K562 (cell line): ENCODE data around the gene KDM5D. TPM values are rescaled to one million over a fixed set of nuclear protein-coding genes. Genes with fewer than 3 reads are reported as not detected.

ENCODE experiments used
- ATAC-seq: fragments of 200-7000 bp; cut with Tn5 transposase; 3 replicates; pipeline ENCODE4 v1.9.1; 2020; ENCODE audit warnings: moderate library complexity
- BruUV-seq: library from RNA; stranded (reverse); fragments of 400-500 nt; replicated peaks from 2 replicates; lab custom pipeline; 2021; lab: Mats Ljungman, UMichigan
- CTCF ChIA-PET: fragments of 300-600 bp; formaldehyde crosslinking; extraction: SDS; loops from one replicate; lab custom pipeline; 2021; ENCODE audit warnings: low intra/inter-chr PET ratio; lab: Yijun Ruan, JAX
- POLR2A ChIA-PET: fragments of 300-600, 350-650 bp; sonication (Branson Sonifier 250); formaldehyde crosslinking; extraction: SDS; loops from one replicate; lab custom pipeline; 2021; ENCODE audit warnings: antibody characterized with exemption, inconsistent platforms; lab: Yijun Ruan, JAX
- DNase-seq, 4 experiments: peaks; one replicate each; pipeline versions ENCODE4 v3.0.0 to v3.0.0-alpha.2; 2011 to 2018; ENCODE audit warnings: low spot score in 3 of 4, mixed read lengths in 3 of 4; ENCODE audit errors: extremely low read depth in 1 of 4
- FAIRE-seq: peaks from 2 replicates; lab custom pipeline; 2011; peaks lifted over from hg19 to GRCh38; lab: Jason Lieb, UNC
- H2AFZ ChIP-seq: 2 replicates; pipeline ENCODE4 v1.6.0; 2011; ENCODE audit warnings: low read depth, low read length, control low read depth, inconsistent platforms
- H3K27ac ChIP-seq: fragments of 200-600 bp; 3 replicates; pipeline ENCODE4 v1.8.0; 2011; ENCODE audit warnings: low read depth, mild to moderate bottlenecking, control low read depth, inconsistent platforms, low read length, moderate library complexity, mixed read lengths; ENCODE audit errors: extremely low read depth
- H3K27me3 ChIP-seq, 2 experiments: fragments of 300-600 bp in 1 of 2; 2 replicates in 1 of 2; 3 replicates in 1 of 2; pipeline versions ENCODE4 v1.6.0 to v1.8.0; 2011; ENCODE audit warnings: inconsistent platforms in 2 of 2, low read length in 2 of 2, mild to moderate bottlenecking in 1 of 2, mixed read lengths in 1 of 2, moderate library complexity in 1 of 2; ENCODE audit not compliant: control insufficient read depth in 2 of 2, insufficient read depth in 2 of 2
- H3K36me3 ChIP-seq: fragments of 300-600 bp; 3 replicates; pipeline ENCODE4 v1.8.0; 2011; ENCODE audit warnings: mild to moderate bottlenecking, low read length, inconsistent platforms; ENCODE audit not compliant: control insufficient read depth, insufficient read depth
- H3K4me1 ChIP-seq, 2 experiments: fragments of 200-600 bp in 1 of 2; replicated peaks in 1 of 2; 2 replicates in 1 of 2; 3 replicates in 1 of 2; pipeline versions ENCODE4 v1.5.1 to v1.8.0; 2011; ENCODE audit warnings: inconsistent platforms in 2 of 2, low read length in 2 of 2, mild to moderate bottlenecking in 1 of 2, mixed read lengths in 1 of 2, moderate library complexity in 1 of 2; ENCODE audit not compliant: control insufficient read depth in 2 of 2, insufficient read depth in 2 of 2
- H3K4me2 ChIP-seq: 2 replicates; pipeline ENCODE4 v1.6.1; 2011; ENCODE audit warnings: low read length, control low read depth, inconsistent platforms, mixed read lengths; ENCODE audit not compliant: insufficient read depth
- H3K4me3 ChIP-seq: fragments of 200-600 bp; sonication (generic), shearing (Covaris generic); 2 replicates; pipeline ENCODE4 v1.5.1; 2016; ENCODE audit warnings: control low read depth, inconsistent platforms
- H3K79me2 ChIP-seq: fragments of 200-600 bp; 3 replicates; pipeline ENCODE4 v1.8.0; 2011; ENCODE audit warnings: low read length, inconsistent platforms; ENCODE audit not compliant: control insufficient read depth, insufficient read depth
- H3K9ac ChIP-seq, 2 experiments: 2 replicates each; pipeline versions ENCODE4 v1.6.0 to v1.6.1; 2011; ENCODE audit warnings: low read depth in 2 of 2, low read length in 2 of 2, control low read depth in 1 of 2, inconsistent platforms in 1 of 2, mild to moderate bottlenecking in 1 of 2, mixed read lengths in 1 of 2; ENCODE audit not compliant: insufficient read depth in 1 of 2
- H3K9me1 ChIP-seq: one replicate; pipeline ENCODE4 v1.6.0; 2011; ENCODE audit warnings: inconsistent platforms, mild to moderate bottlenecking, low read length, moderate library complexity; ENCODE audit not compliant: control insufficient read depth, insufficient read depth
- H3K9me3 ChIP-seq: replicated peaks from 2 replicates; pipeline ENCODE4 v1.5.1; 2011; ENCODE audit warnings: low read depth, low read length, inconsistent platforms; ENCODE audit not compliant: control insufficient read depth, insufficient read depth
- H4K20me1 ChIP-seq: replicated peaks from 2 replicates; pipeline ENCODE4 v1.6.1; 2011; ENCODE audit warnings: low read length, inconsistent platforms, mixed read lengths; ENCODE audit not compliant: control insufficient read depth, insufficient read depth
- ARID1B ChIP-seq: fragments of 450-650 bp; IDR thresholded peaks from 2 replicates; pipeline ENCODE4 v1.6.1; 2016; ENCODE audit warnings: antibody characterized with exemption, mild to moderate bottlenecking, inconsistent platforms
- DDX20 ChIP-seq: fragments of 450-650 bp; IDR thresholded peaks from 2 replicates; pipeline ENCODE4 v1.6.1; 2016; ENCODE audit warnings: missing genetic modification characterization, low read depth, mild to moderate bottlenecking, missing compliant biosample characterization, moderate library complexity
- HNRNPUL1 ChIP-seq: fragments of 200-400 bp; formaldehyde crosslinking; IDR thresholded peaks from 2 replicates; pipeline ENCODE4 v1.6.1; 2017; ENCODE audit warnings: low read length
- MIER1 ChIP-seq: fragments of 450-650 bp; IDR thresholded peaks from 2 replicates; pipeline ENCODE4 v1.6.1; 2016; ENCODE audit warnings: antibody characterized with exemption, mild to moderate bottlenecking, low read depth
- MTA1 ChIP-seq: fragments of 450-650 bp; IDR thresholded peaks from 2 replicates; pipeline ENCODE4 v1.6.1; 2017; ENCODE audit warnings: borderline replicate concordance
- PCBP2 ChIP-seq: fragments of 200-400 bp; formaldehyde crosslinking; IDR thresholded peaks from 2 replicates; pipeline ENCODE4 v1.6.1; 2018; ENCODE audit warnings: low read length, low read depth, mild to moderate bottlenecking, moderate library complexity; ENCODE audit not compliant: poor library complexity, severe bottlenecking
- ZNF41 ChIP-seq: fragments of 250-450 bp; sonication (Bioruptor Pico); conservative IDR thresholded peaks from 2 replicates; pipeline ENCODE4 v1.4.0; 2020; ENCODE audit warnings: mild to moderate bottlenecking
- ZNF668 ChIP-seq: fragments of 250-450 bp; sonication (Bioruptor Pico); IDR thresholded peaks from 2 replicates; pipeline ENCODE4 v1.8.0; 2022; ENCODE audit warnings: mild to moderate bottlenecking, inconsistent platforms
- WGBS: fragments of 100-300 bp; shearing (Covaris generic); methylation state at CpG from one replicate; pipeline ENCODE4 v1.1.6; 2016; ENCODE audit warnings: low coverage, mixed read lengths; ENCODE audit not compliant: insufficient coverage; ENCODE audit errors: missing lambda C conversion rate; 5-methylcytosine and 5-hydroxymethylcytosine counted together
- in situ Hi-C: fragments of 300-500 bp; cut with MboI; formaldehyde crosslinking; loops from 4 replicates; pipeline ENCODE4 v1.15.0; 2018; ENCODE audit warnings: inconsistent platforms, mixed read lengths
- intact Hi-C: fragments of 100-400 bp; cut with micrococcal nuclease; formaldehyde crosslinking; loops from 2 replicates; pipeline ENCODE4 v1.14.2; 2022
- polyA plus RNA-seq, 8 experiments: library from polyadenylated mRNA; depleted of rRNA in 4 of 8; stranded (reverse) in 5 of 8; unstranded in 3 of 8; fragments of >200 nt; fragmentation: Nextera tagmentation in 2 of 8; fragmentation: Illumina TruSeq in 1 of 8; extraction: Ambion mirVana in 2 of 8; extraction: Trizol in 1 of 8; gene quantifications; 2 replicates each; pipeline versions ENCODE4 v1.2.1 to v1.2.3, GENCODE V29; 2011 to 2014; ENCODE audit warnings: inconsistent platforms in 1 of 8, missing spikeins in 1 of 8
- total RNA-seq, 7 experiments: library from RNA; depleted of rRNA in 6 of 7; stranded (reverse); fragments of >200 nt in 6 of 7; fragmentation: Illumina TruSeq in 2 of 7; extraction: Trizol in 2 of 7; gene quantifications; 2 replicates each; pipeline versions ENCODE4 v1.2.1 to v1.2.3, GENCODE V29; 2011 to 2021; ENCODE audit warnings: low replicate concordance in 1 of 7
- TF ChIP-seq, protein P1 (sequence below): sonication (generic); formaldehyde crosslinking; IDR thresholded peaks from 2 replicates; pipeline ENCODE4 v1.8.0; 2022; ENCODE audit warnings: mild to moderate bottlenecking, missing genetic modification reagents, borderline replicate concordance

KDM5D gene
- total and polyA plus RNA-seq, 9 of the 15 experiments (the other 6 are each of a cell fraction or from before 2014, with no cell fraction given): 0.27 TPM; not detected in 8

DNA sequence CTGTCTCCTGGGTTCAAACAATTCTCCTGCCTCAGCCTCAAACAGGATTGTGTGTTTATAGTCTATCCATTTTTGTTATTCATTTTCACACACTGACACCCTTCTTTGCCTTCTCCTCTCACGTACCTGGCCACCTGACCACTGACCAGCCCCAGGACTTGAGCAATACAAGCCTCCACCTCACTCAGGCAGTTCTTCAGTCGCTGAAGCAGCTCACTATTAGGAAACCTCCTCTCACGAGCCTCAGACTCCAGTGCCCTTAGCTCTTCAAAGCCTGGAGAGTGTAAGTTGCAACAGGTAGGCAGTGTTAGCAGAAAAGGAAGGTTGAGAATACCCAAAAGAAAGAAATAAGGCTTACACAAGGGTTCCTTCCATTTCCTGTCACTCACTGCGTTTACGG, 29.3 kb downstream of the KDM5D start (continued):
- TF ChIP-seq ZNF41 (CRISPR knock-in tag): no peak
- TF ChIP-seq, all 486 proteins: peak for 0

DNA sequence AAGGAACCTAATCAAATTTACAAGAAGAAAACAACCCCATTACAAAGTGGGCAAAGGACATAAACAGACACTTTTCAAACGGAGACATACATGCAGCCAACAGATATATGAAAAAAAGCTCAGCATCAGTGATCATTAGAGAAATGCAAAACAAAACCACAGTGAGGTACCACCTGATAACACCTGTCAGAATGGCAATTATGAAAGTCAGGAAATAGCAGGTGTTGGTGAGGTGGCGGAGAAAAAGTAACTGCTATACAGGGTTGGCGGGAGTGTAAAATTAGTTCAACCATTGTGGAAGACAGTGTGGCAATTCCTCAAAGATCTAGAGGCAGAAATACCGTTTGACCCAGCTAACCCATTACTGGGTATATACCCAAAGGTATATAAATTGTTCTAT, 31.1 kb downstream of the KDM5D start:
- ATAC-seq (no peak), FAIRE-seq (no peak), DNase-seq (no peak)
- CTCF ChIA-PET: no interaction called here
- in situ Hi-C loops: no loop called here
- WGBS: no CpG with 5 or more reads among the region's 4 CpGs
- intact Hi-C loops: no loop called here
- BruUV-seq: no TSS peak
- Histone ChIP-seq H2AFZ (no peak overlapping the region), H3K4me3 (no peak overlapping the region), H3K4me1 (no peaks in the 10 kb centered on the region), H3K79me2 (no peaks in the 10 kb centered on the region), H3K27me3 (no peaks in the 10 kb centered on the region), H3K27ac (no peak overlapping the region), H3K9me3 (no peaks in the 10 kb centered on the region), H3K36me3 (no peaks in the 10 kb centered on the region), H4K20me1 (no peaks in the 10 kb centered on the region), H3K9ac (no peak overlapping the region), H3K9me1 (no peaks in the 10 kb centered on the region), H3K4me2 (no peak overlapping the region)
- TF ChIP-seq PCBP2: no peak
- POLR2A ChIA-PET: no interaction called here

DNA sequence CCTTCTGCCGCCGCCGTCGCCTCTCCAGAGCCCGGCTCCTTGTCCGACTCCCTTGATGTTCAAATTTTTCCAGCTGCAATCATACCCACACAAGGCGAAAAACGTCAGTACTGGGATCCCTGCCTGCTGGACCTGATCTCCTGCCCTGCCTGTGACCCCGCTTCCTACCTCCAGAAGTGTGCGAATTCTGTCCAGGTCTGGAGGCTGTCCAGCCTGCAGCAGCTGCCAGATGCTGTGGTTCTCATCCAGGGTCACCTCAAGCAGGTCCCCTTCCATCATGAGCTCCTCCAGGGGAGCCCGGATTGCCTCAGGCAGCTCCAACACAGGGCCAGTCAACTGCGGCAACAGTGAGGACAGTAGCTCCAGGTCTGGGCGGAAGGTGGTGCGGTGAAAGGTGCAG, 38.3 kb downstream of the KDM5D start:
- H3K79me2 ChIP-seq: no peaks in the 10 kb centered on the region
- ChIA-PET CTCF (no interaction called here), POLR2A (no interaction called here)
- no peak overlapping the region for H2AFZ ChIP-seq
- no peak overlapping the region for H3K27ac ChIP-seq
- ATAC-seq (no peak), DNase-seq (no peak), FAIRE-seq (no peak)
- no peaks in the 10 kb centered on the region for H3K9me3 ChIP-seq
- no peaks in the 10 kb centered on the region for H3K4me1 ChIP-seq
- H3K4me2 ChIP-seq: no peak overlapping the region
- no peak overlapping the region for H3K9ac ChIP-seq
- no peaks in the 10 kb centered on the region for H3K9me1 ChIP-seq
- intact Hi-C loops: no loop called here
- BruUV-seq: no TSS peak
- H3K4me3 ChIP-seq: no peak overlapping the region
- H3K27me3 ChIP-seq: no peaks in the 10 kb centered on the region
- H4K20me1 ChIP-seq: no peaks in the 10 kb centered on the region
- no peaks in the 10 kb centered on the region for H3K36me3 ChIP-seq
- WGBS: no CpG with 5 or more reads among the region's 14 CpGs
- in situ Hi-C loops: no loop called here
- no peak for TF ChIP-seq HNRNPUL1
- no peak for TF ChIP-seq ARID1B
- no peak for TF ChIP-seq MTA1
- no peak for TF ChIP-seq ZNF668 (CRISPR knock-in tag)
- no peak for TF ChIP-seq MIER1
- TF ChIP-seq, protein P1, sequence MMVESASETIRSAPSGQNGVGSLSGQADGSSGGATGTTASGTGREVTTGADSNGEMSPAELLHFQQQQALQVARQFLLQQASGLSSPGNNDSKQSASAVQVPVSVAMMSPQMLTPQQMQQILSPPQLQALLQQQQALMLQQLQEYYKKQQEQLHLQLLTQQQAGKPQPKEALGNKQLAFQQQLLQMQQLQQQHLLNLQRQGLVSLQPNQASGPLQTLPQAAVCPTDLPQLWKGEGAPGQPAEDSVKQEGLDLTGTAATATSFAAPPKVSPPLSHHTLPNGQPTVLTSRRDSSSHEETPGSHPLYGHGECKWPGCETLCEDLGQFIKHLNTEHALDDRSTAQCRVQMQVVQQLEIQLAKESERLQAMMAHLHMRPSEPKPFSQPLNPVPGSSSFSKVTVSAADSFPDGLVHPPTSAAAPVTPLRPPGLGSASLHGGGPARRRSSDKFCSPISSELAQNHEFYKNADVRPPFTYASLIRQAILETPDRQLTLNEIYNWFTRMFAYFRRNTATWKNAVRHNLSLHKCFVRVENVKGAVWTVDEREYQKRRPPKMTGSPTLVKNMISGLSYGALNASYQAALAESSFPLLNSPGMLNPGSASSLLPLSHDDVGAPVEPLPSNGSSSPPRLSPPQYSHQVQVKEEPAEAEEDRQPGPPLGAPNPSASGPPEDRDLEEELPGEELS (CRISPR knock-in tag): no peak
- no peak for TF ChIP-seq DDX20
